HG03520 (cell line): ENCODE measurements around the gene HRG.

ENCODE experiments used
- ATAC-seq: cut with Tn5 transposase; IDR thresholded peaks from one replicate; pipeline ENCODE4 v1.9.1; 2021; ENCODE audit warnings: mild to moderate bottlenecking, moderate library complexity; ENCODE audit not compliant: unreplicated experiment

The HRG gene

GRCh38 chr3:186637686-186638085 is 28.1 kb upstream of the HRG start:
- ATAC-seq: no peak

GRCh38 chr3:186638259-186638658 is 27.6 kb upstream of the HRG start:
- no peak for ATAC-seq

- ATAC-seq: no peak
Observed at GRCh38 chr3:186639778-186640472, 25.9 kb upstream of the HRG start, which contains the start of gene FETUB. Gene FETUB (plus strand): TSS chr3:186640399. CDS start chr3:186640461, 62 bp downstream.

- ATAC-seq: no peak
Observed at GRCh38 chr3:186640473-186640818, 25.4 kb upstream of the HRG start.

GRCh38 chr3:186640929-186641328 is 24.9 kb upstream of the HRG start:
- ATAC-seq: no peak

GRCh38 chr3:186642014-186642413 is 23.8 kb upstream of the HRG start:
- no peak for ATAC-seq

- ATAC-seq: no peak
Observed at GRCh38 chr3:186643493-186643892, 22.3 kb upstream of the HRG start.

GRCh38 chr3:186644683-186645082 is 21.1 kb upstream of the HRG start:
- no peak for ATAC-seq

GRCh38 chr3:186646106-186646505 is 19.7 kb upstream of the HRG start:
- ATAC-seq: no peak

GRCh38 chr3:186646841-186647240 is 19.0 kb upstream of the HRG start:
- no peak for ATAC-seq

GRCh38 chr3:186648851-186649250 is 17.0 kb upstream of the HRG start:
- ATAC-seq: no peak

GRCh38 chr3:186651678-186652215 is 14.1 kb upstream of the HRG start:
- no peak for ATAC-seq

- peak; percentile 85 for ATAC-seq
Observed at GRCh38 chr3:186653080-186653707, 12.6 kb upstream of the HRG start.

- no peak for ATAC-seq
Observed at GRCh38 chr3:186653984-186654383, 11.8 kb upstream of the HRG start.

GRCh38 chr3:186663361-186664118 is 2.3 kb upstream of the HRG start:
- ATAC-seq: no peak

- ATAC-seq: no peak
Observed at GRCh38 chr3:186664119-186664495, 1.7 kb upstream of the HRG start.

GRCh38 chr3:186664506-186664905 is 1.3 kb upstream of the HRG start:
- no peak for ATAC-seq

GRCh38 chr3:186668426-186668825 is 2.6 kb downstream of the HRG start:
- no peak for ATAC-seq

- no peak for ATAC-seq
Observed at GRCh38 chr3:186669378-186670084, 3.7 kb downstream of the HRG start.

- ATAC-seq: no peak
Observed at GRCh38 chr3:186670155-186670554, 4.3 kb downstream of the HRG start.

GRCh38 chr3:186671051-186671450 is 5.2 kb downstream of the HRG start:
- no peak for ATAC-seq
